ENCODE measurements around the gene MGAT4C. TPM values are rescaled to one million over a fixed set of nuclear protein-coding genes. Genes with fewer than 3 reads are reported as not detected.

The MGAT4C gene
- polyA plus RNA-seq, 1 of the 3 experiments (the other 2 are of a cell fraction) = 0.07 TPM

- no peak for DNase-seq
- Histone ChIP-seq H3F3A (replicated peaks; ENCODE audit: insufficient read depth) (no peaks in the 10 kb centered on the region), H3K4me2 (no peak overlapping the region), H3K36me3 (replicated peaks in 1 of 2; ENCODE audit: control insufficient read depth in 1 of 2, insufficient read depth in 2 of 2, low read length in 1 of 2) (no peaks in the 10 kb centered on the region), H3K9me3 (no peaks in the 10 kb centered on the region), H3K4me1 (ENCODE audit: control insufficient read depth in 1 of 2, insufficient read depth in 2 of 2, low read depth in 1 of 2, low read length in 1 of 2) (no peaks in the 10 kb centered on the region), H3K4me3 (ENCODE audit: low read depth in 2 of 2, low read length in 1 of 2) (no peak overlapping the region), H2AFZ (ENCODE audit: low read depth) (no peak overlapping the region), H3K27me3 (ENCODE audit: insufficient read depth) (no peaks in the 10 kb centered on the region), H3K27ac (ENCODE audit: low read depth in 2 of 2, low read length in 1 of 2) (no peak overlapping the region), H3K79me2 (ENCODE audit: insufficient read depth) (no peaks in the 10 kb centered on the region), H3K9me2 (no peaks in the 10 kb centered on the region), H3K9ac (no peak overlapping the region), H4K20me1 (ENCODE audit: insufficient read depth) (no peaks in the 10 kb centered on the region)
- ChIA-PET POLR2A (no interaction called here), CTCF (no interaction called here)
- WGBS (ENCODE audit: low lambda C conversion rate) = 49% methylated on average over 5 of the region's 5 CpGs
- no peak for TF ChIP-seq RXRA (IDR thresholded peaks at IDR 0.05; ENCODE audit: borderline replicate concordance, low read depth)
- no peak for TF ChIP-seq TEAD4 (IDR thresholded peaks at IDR 0.05; ENCODE audit: borderline replicate concordance, insufficient read depth)
- no peak for TF ChIP-seq FOXJ3 (CRISPR knock-in tag; IDR thresholded peaks at IDR 0.05)
- TF ChIP-seq FOSL2 (IDR thresholded peaks at IDR 0.05; ENCODE audit: borderline replicate concordance, low read depth) = no peak
- no peak for TF ChIP-seq FOXM1 (IDR thresholded peaks at IDR 0.05; ENCODE audit: low read depth)
- TF ChIP-seq GABPA (IDR thresholded peaks at IDR 0.05; ENCODE audit: low read depth) = no peak
- no peak for TF ChIP-seq JUND (IDR thresholded peaks at IDR 0.05)
- TF ChIP-seq ZBTB33 (IDR thresholded peaks at IDR 0.05; ENCODE audit: borderline replicate concordance, low read depth) = no peak
- no peak for TF ChIP-seq RCOR1 (IDR thresholded peaks at IDR 0.05; ENCODE audit: low read length)
- no peak for TF ChIP-seq USF2 (IDR thresholded peaks at IDR 0.05; ENCODE audit: borderline replicate concordance, low read depth, low read length)
- TF ChIP-seq RFX5 (IDR thresholded peaks at IDR 0.05; ENCODE audit: low read length) = no peak
- no peak for TF ChIP-seq ELF1 (IDR thresholded peaks at IDR 0.05)
- no peak for TF ChIP-seq SIN3A (IDR thresholded peaks at IDR 0.05; ENCODE audit: borderline replicate concordance, low read depth, low read length)
- TF ChIP-seq EP300 (IDR thresholded peaks at IDR 0.05; ENCODE audit: borderline replicate concordance in 1 of 2, low read depth in 1 of 2, low read length in 1 of 2) = no peak
- TF ChIP-seq PBX3 (IDR thresholded peaks at IDR 0.05) = no peak
- TF ChIP-seq YY1 (IDR thresholded peaks at IDR 0.05; ENCODE audit: low read depth) = no peak
Observed at GRCh38 chr12:86052921-86053320, 203.3 kb downstream of the MGAT4C start.

- H3K4me3 ChIP-seq (ENCODE audit: low read depth in 2 of 2, low read length in 1 of 2) = no peak overlapping the region
- no peaks in the 10 kb centered on the region for H4K20me1 ChIP-seq (ENCODE audit: insufficient read depth)
- no peak for TF ChIP-seq IRF3 (IDR thresholded peaks at IDR 0.05; ENCODE audit: low read depth, low read length)
- no peak for TF ChIP-seq USF1 (IDR thresholded peaks at IDR 0.05; ENCODE audit: borderline replicate concordance, low read depth)
- no peak for TF ChIP-seq ZBTB33 (IDR thresholded peaks at IDR 0.05; ENCODE audit: borderline replicate concordance, low read depth)
- TF ChIP-seq PBX3 (IDR thresholded peaks at IDR 0.05) = no peak
- no peak for TF ChIP-seq TAF1 (IDR thresholded peaks at IDR 0.05; ENCODE audit: borderline replicate concordance, low read depth, low read length)
- no peak for DNase-seq
- H3K4me1 ChIP-seq (ENCODE audit: control insufficient read depth in 1 of 2, insufficient read depth in 2 of 2, low read depth in 1 of 2, low read length in 1 of 2) = no peaks in the 10 kb centered on the region
- H3K27me3 ChIP-seq (ENCODE audit: insufficient read depth) = no peaks in the 10 kb centered on the region
- no peak overlapping the region for H3K27ac ChIP-seq (ENCODE audit: low read depth in 2 of 2, low read length in 1 of 2)
- 74% methylated on average over 3 of the region's 3 CpGs for WGBS (ENCODE audit: low lambda C conversion rate)
- H3K4me2 ChIP-seq = no peak overlapping the region
- H3K9ac ChIP-seq = no peak overlapping the region
- ChIA-PET POLR2A (no interaction called here), CTCF (no interaction called here)
- no peak overlapping the region for H2AFZ ChIP-seq (ENCODE audit: low read depth)
- no peaks in the 10 kb centered on the region for H3F3A ChIP-seq (replicated peaks; ENCODE audit: insufficient read depth)
- H3K36me3 ChIP-seq (replicated peaks in 1 of 2; ENCODE audit: control insufficient read depth in 1 of 2, insufficient read depth in 2 of 2, low read length in 1 of 2) = no peaks in the 10 kb centered on the region
- H3K79me2 ChIP-seq (ENCODE audit: insufficient read depth) = no peaks in the 10 kb centered on the region
- H3K9me2 ChIP-seq = no peaks in the 10 kb centered on the region
- no peaks in the 10 kb centered on the region for H3K9me3 ChIP-seq
Observed at GRCh38 chr12:86050010-86050409, 206.2 kb downstream of the MGAT4C start.
